ENCODE results near the gene MYLK4.

DNA sequence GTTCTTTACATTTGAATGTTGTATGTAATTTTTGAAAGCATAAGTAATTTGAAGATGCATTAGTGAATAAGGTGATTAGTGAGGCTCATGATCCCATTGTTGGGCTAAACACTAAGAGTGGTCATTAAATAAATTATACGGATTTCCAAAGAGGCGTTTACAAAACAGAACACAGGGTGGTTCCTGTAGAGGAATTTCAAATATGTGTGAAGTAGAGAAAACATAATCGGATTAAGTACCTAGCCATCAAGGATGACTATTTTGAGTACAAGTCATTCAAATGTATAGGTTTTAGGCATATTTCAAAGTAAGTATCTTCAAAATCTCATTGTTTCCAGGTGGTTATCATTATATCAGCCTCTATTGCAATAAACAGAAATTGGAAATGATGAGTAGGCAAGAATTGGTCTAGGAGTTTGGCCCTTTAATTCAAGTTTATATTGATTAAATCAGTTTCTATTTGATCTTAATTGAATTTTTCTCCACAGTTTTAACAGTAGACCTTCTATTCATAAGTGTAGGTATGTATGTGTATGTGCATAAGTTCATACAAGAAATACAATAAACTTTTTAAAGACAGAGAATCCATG is 94.8 kb downstream of the MYLK4 start:
- no peak for TF ChIP-seq CTCF (IDR thresholded peaks at IDR 0.05)
- TF ChIP-seq POLR2A (IDR thresholded peaks at IDR 0.05) = no peak

All from esophagus squamous epithelium (tissue), 4 donors.